GM13976 (cell line): ENCODE results near the gene CEP95.
A peak's percentile ranks its signal among the peaks of the same experiment; 100 is the strongest.
"Not testable (repeated sequence)": the region's sequence is repeated elsewhere in the genome, so short reads cannot be mapped to it uniquely, and the experiment has no call there.

Experiments used
- DNase-seq: peaks from one replicate; pipeline ENCODE4 v3.0.0; 2012; ENCODE audit warnings: low spot score
- in situ Hi-C: fragments of 300-500 bp; cut with MboI; formaldehyde crosslinking; loops from one replicate; pipeline ENCODE4 v1.12.0; 2022; ENCODE audit warnings: low sequenced_read_pairs, mixed read lengths, inconsistent platforms; ENCODE audit not compliant: unreplicated experiment
- TF ChIP-seq, protein P1 (sequence below): IDR thresholded peaks from 2 replicates; pipeline ENCODE4 v1.5.1; 2012; ENCODE audit warnings: borderline replicate concordance, mild to moderate bottlenecking; ENCODE audit not compliant: insufficient read depth; ENCODE audit errors: extremely low read depth, missing control alignments, control extremely low read depth

Gene CEP95, protein sequence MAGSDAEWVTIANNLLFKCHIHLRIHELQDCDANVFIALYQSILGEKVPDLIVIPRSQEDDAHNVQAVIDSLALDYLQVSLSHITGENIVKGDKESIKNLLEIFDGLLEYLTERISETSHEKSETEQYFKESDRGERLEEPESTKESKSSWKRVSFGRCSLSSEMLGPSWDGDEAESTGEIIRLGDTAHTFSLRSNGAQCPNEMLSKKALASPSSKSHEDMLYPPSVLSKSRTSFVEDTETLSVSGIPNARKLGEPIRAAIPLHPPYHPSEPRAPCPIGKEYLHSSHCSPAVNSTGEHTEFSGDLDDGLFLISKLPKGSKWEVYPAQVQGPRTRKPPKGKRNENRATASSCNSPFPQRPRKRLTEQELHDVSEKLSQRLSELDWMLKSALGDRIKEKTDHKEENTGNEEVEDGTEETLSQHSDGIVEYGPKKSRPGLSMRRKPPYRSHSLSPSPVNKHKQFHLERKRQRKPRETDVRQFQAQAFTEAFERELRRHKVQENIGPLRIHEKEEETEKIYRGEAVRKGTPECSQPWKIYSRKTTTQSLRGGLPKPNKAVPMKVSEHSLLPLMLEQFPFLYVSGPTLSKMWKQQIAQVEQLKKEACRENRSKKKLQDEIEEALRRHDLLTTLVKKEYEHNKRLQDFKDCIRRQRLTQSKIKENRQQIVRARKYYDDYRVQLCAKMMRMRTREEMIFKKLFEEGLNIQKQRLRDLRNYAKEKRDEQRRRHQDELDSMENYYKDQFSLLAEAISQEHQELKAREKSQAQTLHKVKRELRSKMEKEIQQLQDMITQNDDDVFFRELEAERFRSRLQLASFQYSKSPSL

GRCh38 chr17:64506576-64507412 is at the start of gene CEP95:
Gene CEP95, plus strand, starts transcription at chr17:64506977. Its CDS starts 121 bp downstream, at chr17:64507098.
- DNase-seq, result peak; percentile 93
- in situ Hi-C loops, result no loop called here
- TF ChIP-seq, protein P1, sequence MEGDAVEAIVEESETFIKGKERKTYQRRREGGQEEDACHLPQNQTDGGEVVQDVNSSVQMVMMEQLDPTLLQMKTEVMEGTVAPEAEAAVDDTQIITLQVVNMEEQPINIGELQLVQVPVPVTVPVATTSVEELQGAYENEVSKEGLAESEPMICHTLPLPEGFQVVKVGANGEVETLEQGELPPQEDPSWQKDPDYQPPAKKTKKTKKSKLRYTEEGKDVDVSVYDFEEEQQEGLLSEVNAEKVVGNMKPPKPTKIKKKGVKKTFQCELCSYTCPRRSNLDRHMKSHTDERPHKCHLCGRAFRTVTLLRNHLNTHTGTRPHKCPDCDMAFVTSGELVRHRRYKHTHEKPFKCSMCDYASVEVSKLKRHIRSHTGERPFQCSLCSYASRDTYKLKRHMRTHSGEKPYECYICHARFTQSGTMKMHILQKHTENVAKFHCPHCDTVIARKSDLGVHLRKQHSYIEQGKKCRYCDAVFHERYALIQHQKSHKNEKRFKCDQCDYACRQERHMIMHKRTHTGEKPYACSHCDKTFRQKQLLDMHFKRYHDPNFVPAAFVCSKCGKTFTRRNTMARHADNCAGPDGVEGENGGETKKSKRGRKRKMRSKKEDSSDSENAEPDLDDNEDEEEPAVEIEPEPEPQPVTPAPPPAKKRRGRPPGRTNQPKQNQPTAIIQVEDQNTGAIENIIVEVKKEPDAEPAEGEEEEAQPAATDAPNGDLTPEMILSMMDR, result no peak

DNA sequence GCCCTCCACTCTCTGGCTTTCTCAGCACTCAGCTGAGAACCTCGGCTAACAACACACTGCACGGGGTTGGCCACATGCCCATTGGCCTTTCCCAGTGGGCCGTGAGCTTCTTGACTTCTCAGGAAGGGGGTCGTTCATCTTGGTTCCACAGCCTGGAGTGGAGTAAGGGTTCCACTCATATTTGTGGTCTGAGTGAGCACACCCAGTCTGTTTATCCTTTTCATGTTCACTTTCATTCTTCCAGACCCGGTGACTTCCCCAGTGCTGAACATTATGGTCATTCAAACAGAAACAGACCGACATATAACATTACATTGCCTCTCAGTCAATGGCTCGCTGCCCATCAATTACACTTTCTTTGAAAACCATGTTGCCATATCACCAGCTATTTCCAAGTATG is 49.6 kb upstream of the CEP95 start:
- no peak for DNase-seq
- TF ChIP-seq, protein P1, result no peak
- in situ Hi-C loops, result no loop called here

- DNase-seq, result no peak
- TF ChIP-seq, protein P1, result no peak
- in situ Hi-C loops, result no loop called here
These were observed 48.0 kb upstream of the CEP95 start for GRCh38 chr17:64458756-64459155.

DNA sequence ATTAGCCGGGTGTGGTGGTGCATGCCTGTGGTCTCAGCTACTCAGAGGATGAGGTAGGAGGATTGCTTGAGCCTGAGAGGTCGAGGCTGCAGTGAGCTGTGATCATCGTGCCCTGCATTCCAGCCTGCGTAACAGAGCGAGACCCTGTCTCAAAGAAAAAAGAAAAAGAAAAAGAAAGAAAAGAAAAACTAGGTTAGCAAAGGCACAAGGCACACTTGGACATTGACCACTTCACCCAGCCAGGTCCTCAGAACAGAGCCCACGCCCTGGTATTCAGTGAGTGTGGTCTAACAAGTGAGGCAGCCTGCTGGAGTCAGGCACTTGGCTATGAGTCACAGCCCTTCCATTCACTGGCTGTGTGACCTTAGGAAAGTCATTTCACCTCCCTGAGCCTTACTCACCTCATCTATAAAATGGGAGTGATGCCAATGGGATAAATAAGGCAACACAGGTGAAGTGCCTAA is 47.5 kb upstream of the CEP95 start:
- TF ChIP-seq, protein P1, result no peak
- no peak for DNase-seq
- in situ Hi-C loops, result no loop called here

- in situ Hi-C loops, DNase-seq: not testable (repeated sequence)
These were observed 47.0 kb upstream of the CEP95 start for GRCh38 chr17:64459818-64460217.

GRCh38 chr17:64460955-64461354 is 45.8 kb upstream of the CEP95 start:
- in situ Hi-C loops, result no loop called here
- TF ChIP-seq, protein P1, result no peak
- DNase-seq, result no peak

DNA sequence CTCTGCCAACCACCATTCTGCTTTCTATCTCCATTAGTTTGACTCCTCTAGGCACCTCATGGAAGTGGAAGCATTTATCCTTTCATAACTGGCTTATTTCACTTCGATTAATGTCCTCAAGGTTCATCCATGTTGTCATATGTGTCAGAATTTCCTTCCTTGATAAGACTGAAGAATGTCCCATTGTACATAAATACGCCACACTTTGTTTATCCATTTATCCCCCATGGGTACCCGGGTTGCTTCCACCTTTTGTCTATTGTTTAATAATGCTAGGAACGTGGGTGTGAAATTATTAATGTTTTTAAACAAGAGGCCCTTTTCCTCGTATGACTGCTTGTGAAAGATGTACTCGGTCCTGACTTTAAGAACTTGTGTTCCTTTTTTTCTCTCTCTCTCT is 45.0 kb upstream of the CEP95 start:
- in situ Hi-C loops, result no loop called here
- TF ChIP-seq, protein P1, result no peak
- no peak for DNase-seq
